A549 treated with RU486 at 1 μM for 4 hours (cell line): ENCODE results near the gene TBX10. TPM values are rescaled to one million over a fixed set of nuclear protein-coding genes. Genes with fewer than 3 reads are reported as not detected.

Source experiments
- total RNA-seq: library from RNA; stranded (reverse); fragments of 200-300 nt; extraction: Qiagen RNA extraction; gene quantifications from 5 replicates; pipeline ENCODE4 v1.2.3, GENCODE V29; 2022; ENCODE audit warnings: low read depth

TBX10 gene
- not detected in 5 replicates for total RNA-seq

DNA sequence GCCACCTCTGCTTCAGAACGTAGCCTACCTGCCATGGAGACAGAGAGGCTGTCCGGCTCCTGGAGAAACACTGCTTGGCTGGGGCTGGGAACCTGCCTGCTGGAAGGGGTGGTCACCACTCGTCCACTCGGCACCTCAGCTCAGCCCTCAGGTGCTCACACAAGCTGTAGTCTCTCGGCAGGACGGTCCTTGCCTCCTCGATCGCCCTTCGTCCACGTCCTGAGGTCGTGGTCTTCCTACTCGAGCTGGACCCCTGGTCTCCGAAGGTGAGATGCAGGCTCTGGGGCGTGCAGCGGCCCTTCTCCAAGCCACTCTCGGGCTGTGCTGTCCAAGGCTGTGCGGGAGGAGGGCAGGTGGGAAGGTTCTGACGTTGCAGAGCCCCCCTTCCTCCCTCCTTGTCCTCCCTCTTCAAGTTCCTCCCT lies at the start of gene TBX10:
Gene TBX10 (minus strand): TSS at position 326 of the 422 bp plus-strand sequence. CDS start 291 bp downstream, at position 35.

DNA sequence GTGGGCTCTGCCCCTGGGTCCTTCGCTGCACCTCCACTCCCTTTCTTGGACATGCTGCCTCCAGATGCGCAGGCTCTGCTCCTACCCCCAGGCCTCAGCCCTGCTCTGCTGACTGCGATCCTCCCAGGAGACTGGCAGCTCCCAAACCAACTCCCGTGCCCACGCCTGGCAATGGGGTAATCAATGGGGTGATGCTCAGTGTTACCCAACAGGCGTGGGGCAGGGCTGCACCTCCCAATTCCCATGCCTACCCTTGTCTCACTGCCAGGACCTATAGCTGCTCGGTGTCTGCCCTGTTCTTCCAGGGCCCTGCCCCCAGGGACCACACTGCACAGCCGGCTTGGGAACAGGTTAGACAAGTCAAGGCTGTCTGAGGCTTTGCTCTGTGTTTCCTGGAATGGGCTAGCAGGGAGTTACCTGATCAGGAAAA lies 34.9 kb upstream of the TBX10 start, which contains the start of gene ALDH3B2:
Gene ALDH3B2 (minus strand): TSS at position 182 of the 430 bp plus-strand sequence. CDS start 7,688 bp downstream, outside the sequence.

DNA sequence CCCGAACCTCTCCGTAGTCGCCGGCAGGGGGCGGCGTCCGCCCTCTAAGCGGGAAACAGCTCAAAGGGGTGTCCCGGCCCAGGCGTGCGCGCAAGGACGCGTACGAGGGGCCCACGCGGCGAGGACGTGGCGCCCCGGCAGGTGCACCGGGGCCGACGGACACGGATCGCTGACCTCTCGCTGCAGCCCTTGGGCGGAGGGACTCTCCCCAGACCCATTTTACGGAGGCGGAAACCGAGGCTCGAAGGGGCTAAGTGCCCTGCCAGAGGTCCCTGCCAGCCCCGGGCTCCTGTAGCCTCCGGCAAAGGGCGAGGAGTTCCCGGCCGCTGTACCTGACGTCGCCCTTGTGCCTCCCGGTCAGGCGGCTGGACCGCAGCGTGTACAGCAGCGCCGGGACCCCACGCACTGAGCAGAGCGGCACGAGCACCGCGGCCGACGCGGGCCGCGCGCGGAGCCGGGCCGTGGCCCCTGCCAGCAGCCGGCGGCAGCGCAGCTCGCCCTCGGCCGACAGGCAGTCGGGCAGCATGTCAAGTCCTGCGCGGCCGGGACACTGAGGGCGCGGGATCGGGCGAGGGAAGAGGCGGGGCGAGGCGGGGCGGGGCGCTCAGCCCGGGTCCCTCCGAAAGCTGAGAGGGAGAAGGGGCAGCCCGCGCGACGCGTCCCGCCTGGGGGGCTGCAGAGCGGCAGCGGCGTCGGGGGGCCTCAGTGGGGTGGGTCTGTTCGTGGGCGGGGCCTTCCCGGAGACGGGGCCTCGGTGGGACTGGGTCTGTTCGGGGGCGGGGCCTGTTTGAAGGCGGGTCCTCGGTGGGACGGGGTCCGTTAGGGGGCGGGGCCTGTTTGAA lies 10.0 kb downstream of the TBX10 start, which contains the start of gene NUDT8:
Gene NUDT8 (minus strand): TSS at position 552 of the 842 bp plus-strand sequence. CDS start 26 bp downstream, at position 526.

DNA sequence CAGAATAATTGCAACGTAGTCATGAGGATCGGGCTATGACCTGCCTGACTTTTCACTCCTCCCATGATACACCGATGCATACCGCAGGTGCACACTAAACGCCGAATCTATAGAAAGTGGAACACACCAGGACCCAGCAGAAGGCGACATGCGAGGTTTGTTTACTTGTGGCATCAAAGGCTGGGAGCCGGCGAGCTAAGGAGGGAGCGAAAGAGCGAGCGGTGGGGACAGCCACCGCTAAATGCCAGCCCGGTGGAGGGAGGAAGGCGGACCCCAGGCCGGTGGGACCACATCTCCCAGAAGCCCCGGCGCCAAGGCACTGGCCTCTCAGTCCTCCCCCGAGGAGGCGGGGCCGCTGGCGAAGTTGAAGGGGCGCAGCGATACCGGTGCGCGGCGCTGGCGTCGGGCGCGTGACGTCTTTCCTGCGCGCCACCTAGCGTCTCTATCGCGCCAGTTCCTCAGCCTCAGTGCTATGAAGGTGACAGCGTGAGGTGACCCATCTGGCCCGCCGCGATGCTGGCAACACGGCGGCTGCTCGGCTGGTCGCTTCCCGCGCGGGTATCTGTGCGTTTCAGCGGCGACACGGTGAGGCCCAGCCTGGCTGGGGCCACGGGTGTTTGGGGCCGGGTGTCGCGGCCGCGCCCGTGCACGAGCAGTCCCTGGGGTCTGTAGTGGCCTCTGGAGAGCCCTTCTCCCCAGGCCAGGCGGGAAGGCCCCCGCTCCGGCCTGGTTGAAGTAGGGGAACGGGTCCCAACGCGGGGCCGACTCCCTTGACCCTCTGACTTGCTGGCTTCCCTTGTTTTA lies 32.9 kb downstream of the TBX10 start, which contains the start of gene NDUFV1:
Gene NDUFV1 (plus strand): TSS at position 445 of the 804 bp plus-strand sequence. CDS start 69 bp downstream, at position 514.

DNA sequence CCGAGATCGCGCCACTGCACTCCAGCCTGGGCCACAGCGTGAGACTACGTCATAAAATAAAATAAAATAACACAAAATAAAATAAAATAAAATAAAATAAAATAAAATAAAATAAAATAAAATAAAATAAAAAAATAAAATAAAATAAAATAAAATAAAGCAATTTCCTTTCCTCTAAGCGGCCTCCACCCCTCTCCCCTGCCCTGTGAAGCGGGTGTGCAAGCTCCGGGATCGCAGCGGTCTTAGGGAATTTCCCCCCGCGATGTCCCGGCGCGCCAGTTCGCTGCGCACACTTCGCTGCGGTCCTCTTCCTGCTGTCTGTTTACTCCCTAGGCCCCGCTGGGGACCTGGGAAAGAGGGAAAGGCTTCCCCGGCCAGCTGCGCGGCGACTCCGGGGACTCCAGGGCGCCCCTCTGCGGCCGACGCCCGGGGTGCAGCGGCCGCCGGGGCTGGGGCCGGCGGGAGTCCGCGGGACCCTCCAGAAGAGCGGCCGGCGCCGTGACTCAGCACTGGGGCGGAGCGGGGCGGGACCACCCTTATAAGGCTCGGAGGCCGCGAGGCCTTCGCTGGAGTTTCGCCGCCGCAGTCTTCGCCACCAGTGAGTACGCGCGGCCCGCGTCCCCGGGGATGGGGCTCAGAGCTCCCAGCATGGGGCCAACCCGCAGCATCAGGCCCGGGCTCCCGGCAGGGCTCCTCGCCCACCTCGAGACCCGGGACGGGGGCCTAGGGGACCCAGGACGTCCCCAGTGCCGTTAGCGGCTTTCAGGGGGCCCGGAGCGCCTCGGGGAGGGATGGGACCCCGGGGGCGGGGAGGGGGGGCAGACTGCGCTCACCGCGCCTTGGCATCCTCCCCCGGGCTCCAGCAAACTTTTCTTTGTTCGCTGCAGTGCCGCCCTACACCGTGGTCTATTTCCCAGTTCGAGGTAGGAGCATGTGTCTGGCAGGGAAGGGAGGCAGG lies 56.0 kb downstream of the TBX10 start, which contains the start of gene GSTP1:
Gene GSTP1 (plus strand): TSS at position 566 of the 958 bp plus-strand sequence. CDS start 32 bp downstream, at position 598.

Other genes starting within 250 kb of the TBX10 start
- gene RAD9A, start 247.8 kb downstream of the TBX10 start, total RNA-seq = 21.5 to 36.9 TPM (median 32.9 TPM) in 5 replicates
- 270 to 307 TPM (median 296 TPM) in 5 replicates for gene PPP1CA, start 237.9 kb downstream of the TBX10 start, total RNA-seq
- 0.13 to 0.17 TPM (median 0.14 TPM) in 4 of 5 replicates, not detected in the other for gene TBC1D10C, start 235.7 kb downstream of the TBX10 start, total RNA-seq
- gene CARNS1, start 224.1 kb downstream of the TBX10 start, total RNA-seq = 0.08 to 0.20 TPM (median 0.13 TPM) in 5 replicates
- 39.7 to 51.6 TPM (median 50.4 TPM) in 5 replicates for gene RPS6KB2, start 211.3 kb downstream of the TBX10 start, total RNA-seq
- gene PTPRCAP, start 202.1 kb downstream of the TBX10 start, total RNA-seq = 0.22 to 0.33 TPM (median 0.30 TPM) in 5 replicates
- 45.4 to 58.5 TPM (median 55.9 TPM) in 5 replicates for gene CORO1B, start 196.3 kb downstream of the TBX10 start, total RNA-seq
- 0.08 TPM in 1 of 5 replicates, not detected in the others for gene GPR152, start 187.0 kb downstream of the TBX10 start, total RNA-seq
- gene CABP4, start 184.4 kb downstream of the TBX10 start, total RNA-seq = not detected in 5 replicates
- 40.8 to 73.9 TPM (median 62.8 TPM) in 5 replicates for gene TMEM134, start 170.5 kb downstream of the TBX10 start, total RNA-seq
- 42.9 to 51.5 TPM (median 47.9 TPM) in 5 replicates for gene AIP, start 156.7 kb downstream of the TBX10 start, total RNA-seq
- gene PITPNM1, start 134.4 kb downstream of the TBX10 start, total RNA-seq = 30.3 to 60.6 TPM (median 48.4 TPM) in 5 replicates
- gene CDK2AP2, start 131.6 kb downstream of the TBX10 start, total RNA-seq = 60.3 to 99.6 TPM (median 91.5 TPM) in 5 replicates
- gene CABP2, start 116.3 kb downstream of the TBX10 start, total RNA-seq = not detected in 5 replicates
- 1,410 to 1,790 TPM (median 1,699 TPM) in 5 replicates for gene GSTP1, start 56.0 kb downstream of the TBX10 start, total RNA-seq
- 131 to 152 TPM (median 143 TPM) in 5 replicates for gene NDUFV1, start 32.8 kb downstream of the TBX10 start, total RNA-seq
- 7.1 to 14.7 TPM (median 12.2 TPM) in 5 replicates for gene NUDT8, start 9.8 kb downstream of the TBX10 start, total RNA-seq
- gene ACY3, start 11.0 kb upstream of the TBX10 start, total RNA-seq = 0.62 to 2.0 TPM (median 1.2 TPM) in 5 replicates
- not detected in 5 replicates for gene ALDH3B2, start 34.9 kb upstream of the TBX10 start, total RNA-seq